ENCODE data around the gene STPG1.

The STPG1 gene

GRCh38 chr1:24317956-24318614, 95.5 kb downstream of the STPG1 start:
- peak; percentile 50 for DNase-seq (ENCODE audit: low read depth)

GRCh38 chr1:24317081-24317480, 96.5 kb downstream of the STPG1 start:
- DNase-seq (ENCODE audit: low read depth), result no peak

- no peak for DNase-seq (ENCODE audit: low read depth)
Observed at GRCh38 chr1:24316645-24317044, 96.9 kb downstream of the STPG1 start.

GRCh38 chr1:24315391-24315790, 98.2 kb downstream of the STPG1 start:
- no peak for DNase-seq (ENCODE audit: low read depth)

DNA sequence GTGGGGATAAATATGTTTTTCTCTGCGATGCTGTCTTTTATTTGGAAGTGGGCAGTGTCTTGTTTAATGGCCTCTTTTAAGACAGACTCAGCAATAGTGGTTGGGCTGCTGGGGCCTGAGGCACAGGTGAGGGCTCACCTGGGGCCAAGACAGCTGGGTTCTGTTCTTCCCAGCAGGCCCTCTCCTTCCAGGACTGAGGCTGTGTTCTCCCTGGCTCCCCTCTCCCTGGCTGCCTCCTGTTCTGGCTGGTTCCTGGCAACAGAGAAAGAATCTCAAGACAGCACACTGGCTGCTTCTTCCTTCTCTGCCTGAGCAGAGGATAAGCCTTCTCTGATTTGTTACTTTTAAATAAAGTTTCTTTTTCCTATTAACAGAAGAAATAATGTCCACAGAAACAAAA, 101.8 kb downstream of the STPG1 start:
- no peak for DNase-seq (ENCODE audit: low read depth)

DNA sequence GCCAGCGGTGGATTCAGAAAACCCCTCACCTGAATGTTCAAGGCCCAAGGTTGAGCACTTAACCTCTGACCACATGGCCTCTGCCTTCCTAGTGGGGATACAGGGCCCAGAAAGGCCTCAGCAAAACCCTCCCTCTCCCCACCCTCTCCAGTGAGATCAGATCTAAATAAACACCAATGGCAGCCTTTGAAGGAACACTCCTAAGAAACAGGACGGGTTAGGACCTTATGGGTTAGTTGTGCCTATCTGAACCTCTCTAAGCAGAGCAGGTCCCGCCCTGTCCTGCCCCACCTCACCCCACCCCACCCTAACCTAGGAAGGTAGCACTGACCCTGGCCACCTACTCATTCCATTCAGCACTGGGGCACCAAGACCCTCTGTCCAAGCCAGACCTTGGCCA, 102.3 kb downstream of the STPG1 start:
- no peak for DNase-seq (ENCODE audit: low read depth)

GRCh38 chr1:24309762-24310485, 103.7 kb downstream of the STPG1 start:
- no peak for DNase-seq (ENCODE audit: low read depth)

- no peak for DNase-seq (ENCODE audit: low read depth)
Observed at GRCh38 chr1:24308365-24309015, 105.1 kb downstream of the STPG1 start.
